ENCODE measurements around the gene TRIM17.

TRIM17 gene

GRCh38 chr1:228366866-228367741 is 49.6 kb downstream of the TRIM17 start:
- DNase-seq (ENCODE audit: low read depth), result no peak

GRCh38 chr1:228366062-228366865 is 50.4 kb downstream of the TRIM17 start:
- no peak for DNase-seq (ENCODE audit: low read depth)

GRCh38 chr1:228365271-228366061 is 51.2 kb downstream of the TRIM17 start:
- no peak for DNase-seq (ENCODE audit: low read depth)

GRCh38 chr1:228364706-228365213 is 51.9 kb downstream of the TRIM17 start:
- no peak for DNase-seq (ENCODE audit: low read depth)

- no peak for DNase-seq (ENCODE audit: low read depth)
Observed at GRCh38 chr1:228364068-228364705, 52.5 kb downstream of the TRIM17 start.

- no peak for DNase-seq (ENCODE audit: low read depth)
Observed at GRCh38 chr1:228363686-228364067, 53.0 kb downstream of the TRIM17 start.

- DNase-seq (ENCODE audit: low read depth), result no peak
Observed at GRCh38 chr1:228362884-228363450, 53.7 kb downstream of the TRIM17 start.

- no peak for DNase-seq (ENCODE audit: low read depth)
Observed at GRCh38 chr1:228362141-228362883, 54.3 kb downstream of the TRIM17 start.

DNA sequence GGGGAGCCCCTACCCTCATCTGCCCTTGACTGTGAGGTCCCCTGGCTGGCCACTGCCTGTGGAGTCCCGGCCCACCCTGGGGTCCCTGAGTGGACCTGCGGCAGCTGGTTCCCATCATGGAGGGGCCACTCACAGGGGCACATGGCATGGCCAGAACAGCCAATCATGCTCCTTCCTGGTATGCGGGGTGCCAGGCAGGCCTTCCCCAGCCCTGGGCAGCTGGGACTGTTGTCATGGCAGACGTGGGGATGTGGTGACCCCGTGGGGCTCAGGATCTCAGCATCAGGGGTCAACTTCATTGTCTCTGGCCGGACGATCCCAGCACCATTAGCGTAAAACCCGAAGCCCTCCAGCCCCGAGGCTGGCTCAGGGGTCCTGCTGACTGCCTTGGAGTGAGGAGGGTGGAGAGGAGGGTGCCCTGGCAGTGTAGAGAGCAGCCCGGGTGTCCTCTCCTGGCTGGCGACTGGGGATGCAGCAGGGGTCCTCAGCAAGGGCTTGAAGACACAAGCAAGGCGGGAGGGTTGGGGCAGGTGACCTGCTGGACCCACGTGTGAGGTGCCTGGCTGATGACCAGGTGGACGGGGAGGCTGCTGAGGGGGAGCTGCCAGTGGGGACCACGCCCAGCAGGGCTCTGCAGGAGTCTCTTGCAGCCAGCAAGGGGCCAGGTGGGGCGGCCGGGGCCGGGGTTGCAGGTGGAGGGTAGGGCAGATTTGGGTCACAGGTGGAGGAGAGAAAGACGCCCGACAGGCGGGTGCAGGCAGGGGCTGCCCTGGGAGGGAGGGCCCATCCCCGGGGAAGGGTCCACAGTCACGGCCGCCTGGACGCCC is 55.1 kb downstream of the TRIM17 start:
- DNase-seq (ENCODE audit: low read depth), result no peak

DNA sequence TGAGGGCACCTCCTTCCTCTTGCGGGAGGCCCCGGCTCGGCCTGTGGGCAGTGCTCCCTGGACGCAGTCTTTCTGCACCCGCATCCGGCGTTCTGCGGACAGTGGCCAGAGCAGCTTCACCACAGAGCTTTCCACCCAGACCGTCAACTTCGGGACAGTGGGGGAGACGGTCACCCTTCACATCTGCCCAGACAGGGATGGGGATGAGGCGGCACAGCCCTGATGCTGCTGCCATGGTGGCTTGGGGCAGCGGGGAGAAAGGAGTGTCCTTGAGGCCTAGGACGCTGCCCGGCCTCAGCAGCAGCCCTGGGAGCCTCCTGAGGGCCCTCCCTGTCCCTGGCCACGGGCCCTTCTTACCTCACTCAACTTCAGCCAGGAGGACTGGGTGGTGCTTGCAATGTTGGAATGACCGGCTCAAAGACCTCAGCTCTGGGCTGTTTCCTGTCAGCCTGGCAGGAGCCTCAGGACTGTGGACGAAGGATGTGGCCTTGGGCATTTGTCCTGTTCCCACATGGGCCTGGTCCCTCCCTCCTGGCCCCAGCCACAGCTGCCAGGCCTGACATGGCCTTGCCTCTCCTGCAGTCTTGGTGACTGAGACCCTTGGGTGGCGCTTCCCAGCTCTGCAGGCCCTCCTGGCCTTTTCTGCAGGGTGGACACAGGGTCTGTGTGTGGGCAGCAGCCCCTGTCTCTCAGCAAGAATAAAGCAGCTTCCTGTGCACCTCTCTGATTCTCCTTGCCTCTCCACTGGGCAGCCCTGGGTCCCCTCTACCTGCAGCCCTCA is 55.9 kb downstream of the TRIM17 start:
- DNase-seq (ENCODE audit: low read depth), result no peak

GRCh38 chr1:228359613-228360532 is 56.8 kb downstream of the TRIM17 start:
- no peak for DNase-seq (ENCODE audit: low read depth)

DNA sequence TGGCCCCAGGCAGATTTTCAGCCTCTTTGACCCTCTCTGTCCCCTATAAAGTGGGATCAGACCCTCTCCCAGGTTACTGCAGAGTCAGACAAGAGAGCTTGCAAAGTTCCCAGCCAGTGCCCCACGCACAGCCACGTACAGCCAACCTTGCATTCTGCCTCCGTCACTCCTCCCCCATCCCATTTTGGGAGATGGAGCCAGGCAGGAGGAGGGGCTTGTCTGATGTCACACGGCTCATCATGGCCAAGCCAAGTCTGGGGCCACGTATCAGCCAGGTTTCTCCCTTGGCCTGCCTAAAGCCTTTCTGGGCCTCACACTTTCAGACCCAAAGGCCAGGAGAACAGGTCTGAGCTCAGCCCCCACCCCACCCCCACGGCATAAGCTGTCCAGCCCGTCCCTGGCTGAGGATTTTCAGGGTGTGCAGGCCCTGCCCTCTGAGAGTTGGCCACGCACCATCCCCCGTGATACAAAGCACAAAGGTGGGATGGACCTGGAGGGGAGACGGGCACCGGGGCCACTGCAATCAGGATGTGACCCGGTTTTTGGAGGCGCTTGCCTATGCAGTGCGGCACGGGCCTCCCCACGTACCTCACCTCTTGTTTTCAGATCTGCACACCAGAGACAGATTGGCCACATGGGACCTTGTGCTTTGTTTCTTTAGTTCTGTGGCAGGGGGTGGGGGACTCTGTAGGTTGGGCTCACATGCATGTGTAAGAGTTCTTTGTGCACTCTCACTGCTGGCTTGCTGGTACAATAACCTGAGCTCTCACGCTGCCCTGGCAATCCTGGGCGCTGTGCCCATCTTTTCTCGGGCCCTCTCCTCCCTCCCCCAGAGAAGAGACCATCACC is 57.7 kb downstream of the TRIM17 start:
- no peak for DNase-seq (ENCODE audit: low read depth)

DNA sequence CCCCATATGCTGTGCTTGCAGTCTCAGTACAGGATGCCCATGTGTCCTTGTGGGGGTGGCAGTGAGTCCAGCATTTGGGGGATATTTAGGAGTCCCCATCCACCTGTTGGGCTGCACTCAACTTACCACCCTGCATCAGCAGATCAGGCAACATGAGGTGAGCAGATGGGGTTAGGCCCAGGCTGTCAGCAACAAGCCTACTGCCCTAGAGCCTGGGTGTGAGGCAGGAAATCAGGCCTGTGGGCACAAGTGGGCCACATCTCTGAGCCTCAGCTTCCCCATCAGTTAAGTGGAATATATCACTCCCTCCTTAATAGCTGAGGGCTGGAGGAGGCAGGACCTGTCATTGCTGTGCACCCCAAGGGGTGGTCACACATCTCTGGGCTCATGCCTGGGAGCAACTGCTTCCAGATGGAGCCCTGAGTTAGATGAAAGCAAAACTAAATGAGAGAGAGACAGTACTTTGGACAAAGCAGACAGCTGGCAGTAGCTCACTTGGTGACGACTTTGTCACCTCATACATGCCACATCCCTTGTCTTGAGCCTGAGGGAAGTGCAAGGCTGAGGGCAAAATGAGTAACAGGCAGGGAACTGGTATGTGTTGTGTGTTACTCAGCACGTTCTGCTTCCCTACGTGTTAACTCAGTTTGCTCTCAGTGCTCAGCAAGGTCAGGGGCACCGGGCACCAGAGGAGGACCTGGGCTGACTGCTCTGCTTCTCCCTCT is 58.5 kb downstream of the TRIM17 start:
- no peak for DNase-seq (ENCODE audit: low read depth)
